Heart left ventricle (tissue), 16 donors: ENCODE data around the gene NUP214. TPM values are rescaled to one million over a fixed set of nuclear protein-coding genes. Genes with fewer than 3 reads are reported as not detected.
"Not testable (repeated sequence)": the region's sequence is repeated elsewhere in the genome, so short reads cannot be mapped to it uniquely, and the experiment has no call there.

Source experiments
- ATAC-seq, 4 donors: fragments of 200-7000 bp; cut with Tn5 transposase; one replicate each; pipeline ENCODE4 v1.9.1; 2020 to 2022; ENCODE audit warnings: moderate library complexity in 4 of 4, mild to moderate bottlenecking in 3 of 4, moderate number of reproducible peaks in 1 of 4
- DNase-seq, 5 donors: peaks; one replicate each; pipeline ENCODE4 v3.0.0-alpha.2; 2020
- H3K27ac ChIP-seq, 12 donors: fragments of 200-600 bp; sonication (generic) in 4 of 12; one replicate each; pipeline versions ENCODE4 v1.5.0 to v1.8.0; 2016 to 2022; ENCODE audit warnings: mild to moderate bottlenecking in 2 of 12
- H3K27me3 ChIP-seq, 9 donors: fragments of 200-600 bp; sonication (generic) in 2 of 9; one replicate each; pipeline versions ENCODE4 v1.5.1 to v1.8.0; 2016 to 2022; ENCODE audit warnings: mild to moderate bottlenecking in 3 of 9
- H3K36me3 ChIP-seq, 9 donors: fragments of 200-600 bp; sonication (generic) in 2 of 9; one replicate each; pipeline versions ENCODE4 v1.5.0 to v1.8.0; 2018 to 2022; ENCODE audit warnings: mild to moderate bottlenecking in 2 of 9
- H3K4me1 ChIP-seq, 12 donors: fragments of 200-600 bp; sonication (generic) in 4 of 12; one replicate each; pipeline versions ENCODE4 v1.5.0 to v1.8.0; 2016 to 2022; ENCODE audit warnings: mild to moderate bottlenecking in 3 of 12
- H3K4me3 ChIP-seq, 12 donors: fragments of 200-600 bp; sonication (generic) in 4 of 12; one replicate each; pipeline versions ENCODE4 v1.5.0 to v1.8.0; 2017 to 2022; ENCODE audit warnings: mild to moderate bottlenecking in 9 of 12, moderate library complexity in 4 of 12
- H3K9me3 ChIP-seq, 12 donors: fragments of 200-600 bp; sonication (generic) in 4 of 12; one replicate each; pipeline versions ENCODE4 v1.5.0 to v1.8.0; 2016 to 2022; ENCODE audit warnings: mild to moderate bottlenecking in 1 of 12
- POLR2A ChIP-seq, 2 donors: fragments of 450-650 bp; IDR thresholded peaks; one replicate each; pipeline ENCODE4 v1.6.1; 2017; ENCODE audit warnings: antibody characterized with exemption in 2 of 2, mild to moderate bottlenecking in 2 of 2, moderate library complexity in 2 of 2
- WGBS, 4 donors: extraction: QIAGEN DNeasy Blood & Tissue Kit in 2 of 4; methylation state at CpG; one replicate each; pipeline versions ENCODE4 v1.1.5 to v1.1.7; 2013 to 2018; 5-methylcytosine and 5-hydroxymethylcytosine counted together
- intact Hi-C, 10 donors: fragments of 100-400 bp; cut with DNase I; formaldehyde crosslinking; loops; one replicate each; pipeline versions ENCODE4 v1.11.1 to v1.14.2; 2022
- polyA plus RNA-seq, 2 donors: library from polyadenylated mRNA; stranded (reverse); fragments of 200-250 nt; gene quantifications; one replicate each; pipeline ENCODE4 v1.2.3, GENCODE V29; 2013
- total RNA-seq, 9 donors: library from RNA; depleted of rRNA in 2 of 9; stranded (reverse); fragments of >200 nt in 2 of 9; fragmentation: NEBNext Ultra II Directional in 3 of 9; extraction: Animal tissue kit (Norgen Biotek cat#: 25700) in 3 of 9; gene quantifications; one replicate each; pipeline versions ENCODE4 v1.1.0 to v1.2.4, GENCODE V29; 2016 to 2023
- TF ChIP-seq, protein P1 (sequence below), 12 donors: fragments of 200-600 bp; sonication (generic) in 4 of 12; IDR thresholded peaks; one replicate each; pipeline versions ENCODE4 v1.5.0 to v1.8.0; 2018 to 2022; ENCODE audit warnings: antibody characterized with exemption in 12 of 12, mild to moderate bottlenecking in 5 of 12
- donor health status: ischemic (EF 13 %, LVEDD 7.1; RV severe dilation, severe dysfunction).
- donor health status: healthy with polysubstance abuse.
- donor health status: DM: no; HTN: yes; CAD: no.
- donor health status: DM: no; HTN: no; CAD: no.
- donor health status: ischemic (EF 25% LVEDD 6.9; RV normal size, moderate dysfunction).
- donor health status: ischemic (EF 25% LVEDD 5.7; RV mildly dilated, moderate dysfunction).
- donor health status: healthy.
- donor health status: DM: yes; HTN: yes; CAD: no.
- donor health status: ischemic (EF 35%, LVEDD 5.7; RV mildly dilated, moderate dysfunction).
- donor health status: nonischemic (EF 11% LVEDD 7.7; RV severe dilation, severe dysfunction).
- donor health status: DM: yes; HTN: yes; CAD: no.
- donor health status: PGD.
- donor health status: ischemic (EF 29% LVEDD 5.4; RV normal size, mild dysfunction).
- donor health status: nonischemic (EF 23%, LVEDD 6.1; RV moderate dilation, normal function).

The NUP214 gene
- total and polyA plus RNA-seq, 11 donors: 13.7 to 45.1 (median 23.6) TPM

GRCh38 chr9:131148966-131149687, 23.7 kb downstream of the NUP214 start:
- Histone ChIP-seq H3K4me3 (no peak overlapping the region), H3K4me1 (no peaks in the 10 kb centered on the region), H3K27ac (no peak overlapping the region), H3K9me3 (no peaks in the 10 kb centered on the region), H3K27me3 (no peaks in the 10 kb centered on the region), H3K36me3 (peaks cover 0 to 100% (median 100%) of the 10 kb centered on the region in 9 donors)
- no peak for DNase-seq
- intact Hi-C loops: loop anchor here in 1 of 10 donors (10.0 kb wide), 1 partner anchor 1136 kb away; no protein-coding TSS in a partner anchor
- no peak for ATAC-seq
- no peak for TF ChIP-seq POLR2A (IDR thresholded peaks at IDR 0.05)
- TF ChIP-seq, protein P1, sequence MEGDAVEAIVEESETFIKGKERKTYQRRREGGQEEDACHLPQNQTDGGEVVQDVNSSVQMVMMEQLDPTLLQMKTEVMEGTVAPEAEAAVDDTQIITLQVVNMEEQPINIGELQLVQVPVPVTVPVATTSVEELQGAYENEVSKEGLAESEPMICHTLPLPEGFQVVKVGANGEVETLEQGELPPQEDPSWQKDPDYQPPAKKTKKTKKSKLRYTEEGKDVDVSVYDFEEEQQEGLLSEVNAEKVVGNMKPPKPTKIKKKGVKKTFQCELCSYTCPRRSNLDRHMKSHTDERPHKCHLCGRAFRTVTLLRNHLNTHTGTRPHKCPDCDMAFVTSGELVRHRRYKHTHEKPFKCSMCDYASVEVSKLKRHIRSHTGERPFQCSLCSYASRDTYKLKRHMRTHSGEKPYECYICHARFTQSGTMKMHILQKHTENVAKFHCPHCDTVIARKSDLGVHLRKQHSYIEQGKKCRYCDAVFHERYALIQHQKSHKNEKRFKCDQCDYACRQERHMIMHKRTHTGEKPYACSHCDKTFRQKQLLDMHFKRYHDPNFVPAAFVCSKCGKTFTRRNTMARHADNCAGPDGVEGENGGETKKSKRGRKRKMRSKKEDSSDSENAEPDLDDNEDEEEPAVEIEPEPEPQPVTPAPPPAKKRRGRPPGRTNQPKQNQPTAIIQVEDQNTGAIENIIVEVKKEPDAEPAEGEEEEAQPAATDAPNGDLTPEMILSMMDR (IDR thresholded peaks at IDR 0.05): no peak
- 82 to 87% (median 84%) methylated on average over 7 of the region's 7 CpGs for WGBS, 4 donors

DNA sequence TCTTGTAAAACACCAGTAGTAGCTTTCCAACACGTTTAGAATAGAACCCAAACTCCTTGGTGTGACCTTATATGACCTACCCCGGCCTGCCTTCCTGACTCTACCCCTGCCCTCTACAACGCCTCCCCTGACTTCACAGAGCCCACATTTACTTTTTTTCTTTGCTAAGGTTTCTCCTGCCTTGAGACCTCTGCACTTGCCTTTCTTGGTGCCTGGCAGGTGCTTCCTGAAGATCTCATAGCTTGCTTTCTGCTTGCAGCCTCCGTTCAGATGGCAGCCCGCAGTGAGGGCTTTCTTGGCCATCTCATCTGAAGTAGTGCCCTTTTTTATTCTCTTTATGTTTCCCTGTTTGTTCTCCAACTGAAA, 24.3 kb downstream of the NUP214 start:
- H3K9me3 ChIP-seq: no peaks in the 10 kb centered on the region
- TF ChIP-seq, protein P1 (IDR thresholded peaks at IDR 0.05): no peak
- TF ChIP-seq POLR2A (IDR thresholded peaks at IDR 0.05): no peak
- peaks cover 0 to 100% (median 100%) of the 10 kb centered on the region in 9 donors for H3K36me3 ChIP-seq
- intact Hi-C loops: loop anchor here in 1 of 10 donors (10.0 kb wide), 1 partner anchor 1135 kb away; no protein-coding TSS in a partner anchor
- DNase-seq (no peak), ATAC-seq (no peak)
- 60 to 72% (median 66%) methylated on average over 5 of the region's 5 CpGs for WGBS, 4 donors
- no peaks in the 10 kb centered on the region for H3K27me3 ChIP-seq
- no peak overlapping the region for H3K27ac ChIP-seq
- no peak overlapping the region for H3K4me3 ChIP-seq
- H3K4me1 ChIP-seq: no peaks in the 10 kb centered on the region

DNA sequence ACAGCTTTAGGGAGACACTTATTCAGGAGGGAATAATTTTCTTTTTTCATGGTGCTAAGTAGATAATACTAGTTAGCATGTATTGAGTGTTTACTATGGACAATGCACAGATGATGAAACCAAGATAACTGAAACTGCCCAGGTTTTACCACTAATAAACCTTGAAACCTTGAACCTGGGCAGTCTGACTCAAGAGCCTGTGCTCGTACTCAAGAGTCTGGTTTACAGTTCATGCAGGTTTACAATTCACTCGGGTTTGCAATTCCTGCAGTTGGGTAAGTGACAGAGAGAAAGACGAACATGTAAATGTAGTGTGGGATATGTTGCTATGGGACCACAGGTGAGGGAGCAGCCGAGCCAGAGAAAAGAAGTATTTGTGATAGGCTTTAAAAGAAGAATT, 28.2 kb downstream of the NUP214 start:
- no peaks in the 10 kb centered on the region for H3K9me3 ChIP-seq
- 91 to 94% (median 92%) methylated on average over 4 of the region's 4 CpGs for WGBS, 4 donors
- intact Hi-C loops: no loop called here
- peaks cover 0 to 98% (median 94%) of the 10 kb centered on the region in 9 donors for H3K36me3 ChIP-seq
- H3K4me1 ChIP-seq: no peaks in the 10 kb centered on the region
- DNase-seq: no peak
- ATAC-seq: no peak
- H3K27me3 ChIP-seq: no peaks in the 10 kb centered on the region
- H3K27ac ChIP-seq: no peak overlapping the region
- H3K4me3 ChIP-seq: no peak overlapping the region
- TF ChIP-seq POLR2A (IDR thresholded peaks at IDR 0.05): no peak
- TF ChIP-seq, protein P1 (IDR thresholded peaks at IDR 0.05): no peak

DNA sequence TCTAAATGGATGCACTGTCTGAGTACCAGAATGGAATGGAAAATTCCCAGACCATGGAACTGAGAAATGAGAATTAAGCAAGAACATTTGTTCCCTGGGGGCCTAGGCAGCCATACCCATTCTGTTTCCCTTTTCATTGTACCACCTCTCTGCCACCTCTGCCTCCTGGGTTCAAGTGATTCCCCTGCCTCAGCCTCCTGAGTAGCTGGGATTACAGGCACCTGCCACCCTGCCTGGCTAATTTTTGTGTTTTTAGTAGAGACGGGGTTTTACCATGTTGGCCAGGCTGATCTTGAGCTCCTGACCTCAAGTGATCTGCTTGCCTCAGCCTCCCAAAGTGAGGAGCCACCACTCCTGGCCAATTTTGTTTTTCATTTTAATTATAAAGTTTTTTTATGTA, 33.3 kb downstream of the NUP214 start:
- H3K27me3 ChIP-seq, H3K27ac ChIP-seq, ATAC-seq, H3K4me3 ChIP-seq, H3K4me1 ChIP-seq, intact Hi-C loops, H3K9me3 ChIP-seq, DNase-seq: not testable (repeated sequence)
- H3K36me3 ChIP-seq: peaks cover 0 to 98% (median 94%) of the 10 kb centered on the region in 9 donors
- WGBS, 4 donors: 87 to 100% (median 95%) methylated on average over 1 of the region's 1 CpG
